HFFc6 (cell line): ENCODE data around the gene SH3PXD2A. TPM values are rescaled to one million over a fixed set of nuclear protein-coding genes. Genes with fewer than 3 reads are reported as not detected.
"Not testable (repeated sequence)": the region's sequence is repeated elsewhere in the genome, so short reads cannot be mapped to it uniquely, and the experiment has no call there.

Experiments used
- DNase-seq: peaks from one replicate; pipeline ENCODE4 v3.0.0-alpha.2; 2018
- H3K27ac Mint-ChIP-seq: 2 replicates; pipeline ENCODE4 v1.8.0; 2020; ENCODE audit warnings: mild to moderate bottlenecking, mixed read lengths
- H3K27me3 Mint-ChIP-seq: 2 replicates; pipeline ENCODE4 v1.8.0; 2021; ENCODE audit warnings: mild to moderate bottlenecking, moderate library complexity, mixed read lengths; ENCODE audit not compliant: insufficient read depth
- H3K36me3 Mint-ChIP-seq: 2 replicates; pipeline ENCODE4 v1.8.0; 2021; ENCODE audit warnings: low read depth, mixed read lengths
- H3K4me1 Mint-ChIP-seq: 2 replicates; pipeline ENCODE4 v1.8.0; 2020; ENCODE audit warnings: low read depth, mixed read lengths
- H3K4me3 Mint-ChIP-seq: 2 replicates; pipeline ENCODE4 v1.8.0; 2020; ENCODE audit warnings: mild to moderate bottlenecking, moderate library complexity, mixed read lengths
- H3K9me3 Mint-ChIP-seq: 2 replicates; pipeline ENCODE4 v1.8.0; 2020; ENCODE audit warnings: mild to moderate bottlenecking, mixed read lengths
- CTCF ChIP-seq: fragments of 200-600 bp; sonication (generic); IDR thresholded peaks from 2 replicates; pipeline ENCODE4 v1.5.0; 2021; ENCODE audit warnings: antibody characterized with exemption, mild to moderate bottlenecking
- total RNA-seq, 6 experiments: library from RNA; stranded (reverse); fragmentation: NEBNext Ultra II Directional; extraction: Animal tissue kit (Norgen Biotek cat#: 25700); gene quantifications; 2 replicates in 1 of 6; 3 replicates in 5 of 6; pipeline ENCODE4 v1.2.3, GENCODE V29; 2021

The SH3PXD2A gene
- total RNA-seq, 6 experiments from 2014 or later = 75.5 to 113 (median 81.1) TPM

- H3K36me3 Mint-ChIP-seq = peaks cover 12% of the 10 kb centered on the region
- DNase-seq = no peak
- H3K4me3 Mint-ChIP-seq = no peak overlapping the region
- H3K4me1 Mint-ChIP-seq = peaks cover 50% of the 10 kb centered on the region
- H3K27me3 Mint-ChIP-seq = peaks cover 5% of the 10 kb centered on the region
- no peak overlapping the region for H3K27ac Mint-ChIP-seq
- no peak for TF ChIP-seq CTCF
- H3K9me3 Mint-ChIP-seq = no peaks in the 10 kb centered on the region
These were observed 76.8 kb downstream of the SH3PXD2A start for GRCh38 chr10:103778358-103779139.

GRCh38 chr10:103776878-103777591 is 78.3 kb downstream of the SH3PXD2A start:
- DNase-seq = no peak
- Mint-ChIP-seq H3K4me3 (no peak overlapping the region), H3K9me3 (no peaks in the 10 kb centered on the region)

GRCh38 chr10:103775776-103776175 is 79.6 kb downstream of the SH3PXD2A start:
- TF ChIP-seq CTCF = no peak
- Mint-ChIP-seq H3K9me3 (no peaks in the 10 kb centered on the region), H3K4me3 (no peak overlapping the region), H3K36me3 (peaks cover 7% of the 10 kb centered on the region), H3K27me3 (peaks cover 4% of the 10 kb centered on the region; the same call in 1 of the 2 replicates), H3K4me1 (peaks cover 36% of the 10 kb centered on the region), H3K27ac (no peak overlapping the region)
- DNase-seq = no peak

More at GRCh38 chr10:103776878-103777591, 78.3 kb downstream of the SH3PXD2A start:
- no peak for TF ChIP-seq CTCF
- H3K27me3 Mint-ChIP-seq = peaks cover 4% of the 10 kb centered on the region; the same call in 1 of the 2 replicates
- no peak overlapping the region for H3K27ac Mint-ChIP-seq
- peaks cover 44% of the 10 kb centered on the region for H3K4me1 Mint-ChIP-seq
- peaks cover 12% of the 10 kb centered on the region for H3K36me3 Mint-ChIP-seq

GRCh38 chr10:103772846-103773245 is 82.5 kb downstream of the SH3PXD2A start:
- Mint-ChIP-seq H3K27ac (peak overlapping the region; percentile 93), H3K4me3 (peak overlapping the region; percentile 87), H3K4me1 (peaks cover 37% of the 10 kb centered on the region), H3K36me3 (peaks cover 15% of the 10 kb centered on the region; the same call in 1 of the 2 replicates)
- H3K9me3 Mint-ChIP-seq, H3K27me3 Mint-ChIP-seq, DNase-seq: not testable (repeated sequence)

- peak overlapping the region; percentile 93 for H3K27ac Mint-ChIP-seq
- H3K4me1 Mint-ChIP-seq = peaks cover 42% of the 10 kb centered on the region
- peaks cover 5% of the 10 kb centered on the region; the same call in 1 of the 2 replicates for H3K27me3 Mint-ChIP-seq
- H3K36me3 Mint-ChIP-seq = peaks cover 16% of the 10 kb centered on the region; the same call in 1 of the 2 replicates
- no peak for TF ChIP-seq CTCF
- H3K9me3 Mint-ChIP-seq = no peaks in the 10 kb centered on the region
- peak; percentile 83 for DNase-seq
- H3K4me3 Mint-ChIP-seq = peak overlapping the region; percentile 87
These were observed 83.1 kb downstream of the SH3PXD2A start for GRCh38 chr10:103772096-103772845.
